ENCODE data around the gene RIIAD1.

The RIIAD1 gene

DNA sequence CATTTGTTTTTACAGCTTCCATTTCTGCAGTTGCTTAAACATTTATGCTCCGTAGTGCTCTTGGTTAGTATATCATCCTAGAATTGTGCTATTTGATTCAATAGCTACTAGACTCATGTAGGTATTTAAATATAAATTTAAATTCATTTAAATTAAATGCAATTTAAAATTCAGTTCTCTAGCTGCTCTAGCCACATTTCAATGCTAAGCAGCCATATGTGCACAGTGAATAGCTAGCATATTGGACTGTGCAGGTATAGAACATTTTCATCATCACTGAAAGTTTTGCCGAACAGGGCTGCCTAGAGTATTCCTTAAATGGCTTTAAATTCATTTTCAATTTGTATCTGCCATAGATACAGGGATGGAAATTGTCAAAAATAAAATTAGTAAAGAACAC lies 37.2 kb upstream of the RIIAD1 start:
- DNase-seq (ENCODE audit: extremely low read depth, insufficient read length) = no peak
- Histone ChIP-seq H3K27me3 (replicated peaks; ENCODE audit: control insufficient read depth, insufficient read depth, low read length) (no peaks in the 10 kb centered on the region), H3K4me3 (replicated peaks; ENCODE audit: low read depth, low read length) (no peak overlapping the region), H3K36me3 (ENCODE audit: control insufficient read depth, insufficient read depth, low read length) (no peaks in the 10 kb centered on the region; the same call in 1 of the 2 replicates)
- TF ChIP-seq, protein P1, sequence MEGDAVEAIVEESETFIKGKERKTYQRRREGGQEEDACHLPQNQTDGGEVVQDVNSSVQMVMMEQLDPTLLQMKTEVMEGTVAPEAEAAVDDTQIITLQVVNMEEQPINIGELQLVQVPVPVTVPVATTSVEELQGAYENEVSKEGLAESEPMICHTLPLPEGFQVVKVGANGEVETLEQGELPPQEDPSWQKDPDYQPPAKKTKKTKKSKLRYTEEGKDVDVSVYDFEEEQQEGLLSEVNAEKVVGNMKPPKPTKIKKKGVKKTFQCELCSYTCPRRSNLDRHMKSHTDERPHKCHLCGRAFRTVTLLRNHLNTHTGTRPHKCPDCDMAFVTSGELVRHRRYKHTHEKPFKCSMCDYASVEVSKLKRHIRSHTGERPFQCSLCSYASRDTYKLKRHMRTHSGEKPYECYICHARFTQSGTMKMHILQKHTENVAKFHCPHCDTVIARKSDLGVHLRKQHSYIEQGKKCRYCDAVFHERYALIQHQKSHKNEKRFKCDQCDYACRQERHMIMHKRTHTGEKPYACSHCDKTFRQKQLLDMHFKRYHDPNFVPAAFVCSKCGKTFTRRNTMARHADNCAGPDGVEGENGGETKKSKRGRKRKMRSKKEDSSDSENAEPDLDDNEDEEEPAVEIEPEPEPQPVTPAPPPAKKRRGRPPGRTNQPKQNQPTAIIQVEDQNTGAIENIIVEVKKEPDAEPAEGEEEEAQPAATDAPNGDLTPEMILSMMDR (IDR thresholded peaks at IDR 0.05; ENCODE audit: insufficient read depth, low read length, poor library complexity, severe bottlenecking) = no peak

DNA sequence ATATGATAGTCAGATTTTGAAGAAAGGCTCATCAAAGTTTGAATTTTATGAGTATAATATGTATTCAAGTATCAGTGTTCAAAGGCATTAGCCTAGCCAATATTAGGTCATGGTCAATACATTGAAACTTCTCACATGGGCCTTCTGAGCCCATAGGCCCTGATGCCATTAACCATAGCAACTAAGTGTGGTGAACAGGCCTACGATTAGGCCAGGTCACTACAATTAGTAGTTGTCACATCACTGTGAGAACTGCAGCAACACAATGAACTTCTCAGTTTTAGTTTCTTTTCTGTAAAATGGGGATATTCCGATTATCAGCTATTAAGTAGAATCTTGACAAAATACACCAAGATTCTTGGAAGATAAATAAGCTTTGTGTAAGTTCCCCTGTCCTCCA lies 34.8 kb upstream of the RIIAD1 start:
- Histone ChIP-seq H3K27me3 (replicated peaks; ENCODE audit: control insufficient read depth, insufficient read depth, low read length) (no peaks in the 10 kb centered on the region), H3K36me3 (ENCODE audit: control insufficient read depth, insufficient read depth, low read length) (no peaks in the 10 kb centered on the region; the same call in 1 of the 2 replicates), H3K4me3 (replicated peaks; ENCODE audit: low read depth, low read length) (no peak overlapping the region)
- TF ChIP-seq, protein P1 (IDR thresholded peaks at IDR 0.05; ENCODE audit: insufficient read depth, low read length, poor library complexity, severe bottlenecking) = no peak
- no peak for DNase-seq (ENCODE audit: extremely low read depth, insufficient read length)

DNA sequence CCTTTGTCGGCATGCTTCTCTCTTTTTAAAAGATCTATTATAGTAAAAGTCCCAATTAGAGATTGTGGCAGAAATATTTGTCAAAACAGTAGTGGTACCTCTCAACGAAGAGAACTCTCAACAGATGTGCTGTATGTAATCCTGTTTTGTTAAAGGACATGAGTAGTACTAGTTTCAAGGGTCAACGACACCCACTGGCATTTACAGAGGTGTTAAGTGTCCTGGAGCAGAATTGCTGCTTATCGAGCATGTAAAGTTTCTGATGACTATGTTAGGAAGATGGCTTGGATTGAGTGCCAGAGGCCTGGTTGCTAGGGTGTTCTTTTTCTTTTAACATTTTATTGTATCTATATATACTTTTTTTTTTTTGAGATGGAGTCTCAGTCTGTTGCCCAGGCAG lies 31.8 kb upstream of the RIIAD1 start:
- Histone ChIP-seq H3K4me3 (replicated peaks; ENCODE audit: low read depth, low read length) (no peak overlapping the region), H3K27me3 (replicated peaks; ENCODE audit: control insufficient read depth, insufficient read depth, low read length) (no peaks in the 10 kb centered on the region), H3K36me3 (ENCODE audit: control insufficient read depth, insufficient read depth, low read length) (peaks cover 4% of the 10 kb centered on the region; the same call in 1 of the 2 replicates)
- DNase-seq (ENCODE audit: extremely low read depth, insufficient read length) = no peak
- TF ChIP-seq, protein P1 (IDR thresholded peaks at IDR 0.05; ENCODE audit: insufficient read depth, low read length, poor library complexity, severe bottlenecking) = no peak

DNA sequence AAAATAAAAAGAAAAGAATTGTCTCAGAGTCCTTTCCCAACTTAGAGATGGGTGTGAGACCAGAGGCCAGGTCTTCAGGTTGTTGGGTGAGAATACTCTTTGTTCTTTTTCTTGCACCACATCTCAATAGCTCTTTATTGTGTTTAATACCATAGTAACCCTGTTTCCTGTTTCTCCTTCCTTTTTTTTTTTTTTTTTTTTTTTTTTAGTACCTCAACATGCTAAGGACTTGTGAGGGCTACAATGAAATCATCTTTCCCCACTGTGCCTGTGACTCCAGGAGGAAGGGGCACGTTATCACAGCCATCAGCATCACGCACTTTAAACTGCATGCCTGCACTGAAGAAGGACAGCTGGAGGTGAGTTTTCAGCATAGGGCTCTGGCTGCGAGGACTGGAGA lies 29.1 kb upstream of the RIIAD1 start:
- Histone ChIP-seq H3K27me3 (replicated peaks; ENCODE audit: control insufficient read depth, insufficient read depth, low read length) (no peaks in the 10 kb centered on the region), H3K4me3 (replicated peaks; ENCODE audit: low read depth, low read length) (no peak overlapping the region), H3K36me3 (ENCODE audit: control insufficient read depth, insufficient read depth, low read length) (peaks cover 4% of the 10 kb centered on the region)
- DNase-seq (ENCODE audit: extremely low read depth, insufficient read length) = no peak
- TF ChIP-seq, protein P1 (IDR thresholded peaks at IDR 0.05; ENCODE audit: insufficient read depth, low read length, poor library complexity, severe bottlenecking) = no peak

DNA sequence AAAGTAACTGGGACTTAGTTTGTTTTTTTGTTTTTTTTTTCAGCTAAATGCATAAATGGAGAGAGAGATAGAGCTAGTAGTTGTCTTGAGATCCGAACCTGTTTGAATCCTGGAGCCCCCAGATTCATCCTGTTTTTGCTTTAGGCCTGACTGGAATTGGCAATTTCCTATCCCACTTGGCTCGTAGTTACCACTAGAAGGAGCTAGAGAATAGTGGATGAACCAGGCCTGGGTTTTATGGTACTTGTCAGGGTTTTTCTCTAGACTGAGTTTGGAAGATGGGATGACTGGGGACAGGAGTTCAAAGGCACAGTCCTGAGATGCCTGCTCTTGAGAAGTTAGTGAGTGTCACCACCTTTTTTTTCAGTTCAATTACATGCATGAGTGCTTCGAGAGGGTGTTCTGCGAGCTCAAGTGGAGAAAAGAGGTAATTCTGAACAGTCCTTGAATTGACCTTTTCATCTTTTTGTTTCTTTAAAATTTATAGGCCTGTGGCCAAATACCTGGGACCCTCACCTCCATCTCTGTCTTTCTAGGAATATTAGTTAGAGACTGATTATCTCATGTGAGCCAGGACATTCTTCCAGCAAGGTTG lies 28.2 kb upstream of the RIIAD1 start:
- DNase-seq (ENCODE audit: extremely low read depth, insufficient read length) = no peak
- H3K27me3 ChIP-seq (replicated peaks; ENCODE audit: control insufficient read depth, insufficient read depth, low read length) = no peaks in the 10 kb centered on the region
- peaks cover 4% of the 10 kb centered on the region for H3K36me3 ChIP-seq (ENCODE audit: control insufficient read depth, insufficient read depth, low read length)
- H3K4me3 ChIP-seq (replicated peaks; ENCODE audit: low read depth, low read length) = no peak overlapping the region
- TF ChIP-seq, protein P1 (IDR thresholded peaks at IDR 0.05; ENCODE audit: insufficient read depth, low read length, poor library complexity, severe bottlenecking) = peak; percentile 70

DNA sequence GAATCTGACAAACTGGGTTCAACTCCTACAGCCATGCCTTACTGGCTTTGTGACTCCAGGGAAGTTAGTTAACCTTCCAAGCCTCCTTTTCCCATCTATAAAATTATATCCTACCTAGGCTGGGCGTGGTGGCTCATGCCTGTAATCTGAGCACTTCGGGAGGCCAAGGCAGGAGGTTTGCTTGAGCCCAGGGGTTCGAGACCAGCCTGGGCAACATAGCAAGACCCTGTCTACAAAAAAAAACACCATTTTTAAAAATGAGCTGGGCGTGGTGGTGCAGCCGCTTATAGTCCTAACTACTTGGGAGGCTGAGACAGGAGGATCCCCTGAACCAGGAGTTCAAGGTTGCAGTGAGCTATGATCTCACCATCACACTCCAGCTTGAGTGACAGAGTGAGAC lies 19.8 kb upstream of the RIIAD1 start:
- H3K27me3 ChIP-seq (replicated peaks; ENCODE audit: control insufficient read depth, insufficient read depth, low read length) = no peaks in the 10 kb centered on the region
- DNase-seq (ENCODE audit: extremely low read depth, insufficient read length) = no peak
- TF ChIP-seq, protein P1 (IDR thresholded peaks at IDR 0.05; ENCODE audit: insufficient read depth, low read length, poor library complexity, severe bottlenecking) = no peak
- H3K36me3 ChIP-seq (ENCODE audit: control insufficient read depth, insufficient read depth, low read length) = peaks cover 4% of the 10 kb centered on the region
- H3K4me3 ChIP-seq (replicated peaks; ENCODE audit: low read depth, low read length) = no peak overlapping the region
